Measurements from ENCODE around the gene DPYD. TPM values are rescaled to one million over a fixed set of nuclear protein-coding genes. Genes with fewer than 3 reads are reported as not detected.
A peak's percentile ranks its signal among the peaks of the same experiment; 100 is the strongest.

Gene DPYD
- total and polyA plus RNA-seq, 7 donors: 6.0 to 56.1 (median 40.2) TPM

- Histone ChIP-seq H3K4me3 (no peak overlapping the region), H3K4me1 (peaks cover 0 to 15% (median 5%) of the 10 kb centered on the region in 4 donors), H3K27me3 (no peaks in the 10 kb centered on the region), H3K27ac (no peak overlapping the region), H3K9me3 (no peaks in the 10 kb centered on the region), H3K36me3 (no peaks in the 10 kb centered on the region)
- TF ChIP-seq CTCF (IDR thresholded peaks at IDR 0.05) (no peak), POLR2AphosphoS5 (IDR thresholded peaks at IDR 0.05) (no peak), POLR2A (IDR thresholded peaks at IDR 0.05) (no peak)
- 89% methylated on average over 2 of the region's 2 CpGs for WGBS, 2 donors
- DNase-seq: no peak
- intact Hi-C loops (cut with DNase I): no loop called here
Observed at GRCh38 chr1:97385536-97386277, 535.1 kb downstream of the DPYD start.

- Histone ChIP-seq H3K36me3 (no peaks in the 10 kb centered on the region), H3K4me1 (peaks cover 0 to 15% (median 5%) of the 10 kb centered on the region in 4 donors), H3K4me3 (no peak overlapping the region), H3K9me3 (no peaks in the 10 kb centered on the region), H3K27ac (peak overlapping the region in 1 of 4 donors; percentile 24), H3K27me3 (no peaks in the 10 kb centered on the region)
- TF ChIP-seq POLR2AphosphoS5 (IDR thresholded peaks at IDR 0.05) (no peak), EP300 (IDR thresholded peaks at IDR 0.05) (no peak), CTCF (IDR thresholded peaks at IDR 0.05) (no peak), POLR2A (IDR thresholded peaks at IDR 0.05) (no peak)
- WGBS, 2 donors: 83 to 87% methylated on average over 5 of the region's 5 CpGs
- intact Hi-C loops (cut with DNase I): no loop called here
- DNase-seq: no peak
Observed at GRCh38 chr1:97384294-97384968, 536.4 kb downstream of the DPYD start.

- Histone ChIP-seq H3K27ac (peak overlapping the region in 1 of 4 donors; percentile 24), H3K27me3 (no peaks in the 10 kb centered on the region), H3K4me3 (no peak overlapping the region), H3K36me3 (no peaks in the 10 kb centered on the region), H3K9me3 (no peaks in the 10 kb centered on the region), H3K4me1 (peaks cover 0 to 15% (median 5%) of the 10 kb centered on the region in 4 donors)
- TF ChIP-seq CTCF (IDR thresholded peaks at IDR 0.05) (no peak), EP300 (IDR thresholded peaks at IDR 0.05) (no peak), POLR2AphosphoS5 (IDR thresholded peaks at IDR 0.05) (no peak), POLR2A (IDR thresholded peaks at IDR 0.05) (no peak)
- no peak for DNase-seq
- intact Hi-C loops (cut with DNase I): no loop called here
- 65 to 88% methylated on average over 4 of the region's 4 CpGs for WGBS, 2 donors
Observed at GRCh38 chr1:97383797-97384196, 537.0 kb downstream of the DPYD start.

GRCh38 chr1:97382206-97382605 is 538.6 kb downstream of the DPYD start:
- no peak overlapping the region for H3K4me3 ChIP-seq
- TF ChIP-seq POLR2AphosphoS5 (IDR thresholded peaks at IDR 0.05): no peak
- no peak for TF ChIP-seq POLR2A (IDR thresholded peaks at IDR 0.05)
- TF ChIP-seq CTCF (IDR thresholded peaks at IDR 0.05): no peak
- TF ChIP-seq EP300 (IDR thresholded peaks at IDR 0.05): no peak
- intact Hi-C loops (cut with DNase I): no loop called here
- no peaks in the 10 kb centered on the region for H3K27me3 ChIP-seq
- no peak for DNase-seq
- WGBS, 2 donors: 94 to 95% methylated on average over 1 of the region's 1 CpG
- H3K27ac ChIP-seq: no peak overlapping the region
- H3K9me3 ChIP-seq: no peaks in the 10 kb centered on the region
- peaks cover 0 to 15% (median 5%) of the 10 kb centered on the region in 4 donors for H3K4me1 ChIP-seq
- H3K36me3 ChIP-seq: no peaks in the 10 kb centered on the region

Measured in sigmoid colon (tissue), 7 donors.